HG02610 (cell line): ENCODE results near the gene TMEM121.

Source experiments
- ATAC-seq: cut with Tn5 transposase; IDR thresholded peaks from one replicate; pipeline ENCODE4 v1.9.1; 2021; ENCODE audit warnings: mild to moderate bottlenecking, moderate library complexity; ENCODE audit not compliant: unreplicated experiment

Gene TMEM121

DNA sequence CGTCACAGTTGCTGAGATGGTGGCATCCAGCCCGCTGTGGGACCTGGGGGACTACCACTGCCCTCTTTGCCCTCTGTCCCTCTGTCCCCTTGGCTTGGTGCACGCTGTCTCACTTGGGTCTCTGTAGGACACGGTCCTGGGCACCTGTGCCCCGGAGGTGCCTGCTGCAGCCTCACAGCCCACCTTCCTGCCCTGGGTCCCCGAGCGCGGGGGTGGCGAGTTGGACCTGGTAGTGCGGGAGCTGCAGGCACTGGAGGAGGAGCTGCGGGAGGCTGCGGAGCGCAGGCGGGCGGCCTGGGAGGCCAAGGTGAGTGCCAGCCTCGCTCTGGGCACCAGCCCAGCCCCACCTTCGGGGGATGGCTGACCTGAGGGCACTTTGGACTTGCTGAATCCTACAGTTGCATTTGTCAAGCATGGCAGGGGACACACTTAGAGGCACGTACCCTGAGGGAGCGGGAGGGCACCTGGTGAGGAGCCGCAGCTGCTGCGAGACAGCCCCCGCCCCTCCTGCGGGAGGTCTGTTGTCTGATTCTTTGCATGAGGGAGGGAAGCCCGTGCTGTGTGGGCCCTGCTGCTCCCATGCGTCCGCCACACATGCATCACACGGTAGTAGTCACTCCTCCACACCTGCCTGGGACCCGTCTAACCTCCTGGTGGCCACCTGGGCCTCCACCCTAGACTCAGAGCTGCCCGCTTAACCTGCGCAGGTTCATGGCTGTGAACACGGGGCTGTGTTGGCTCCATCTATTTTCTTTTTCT is 28.5 kb upstream of the TMEM121 start:
- ATAC-seq, result no peak

GRCh38 chr14:105498430-105499255 is 27.7 kb upstream of the TMEM121 start:
- ATAC-seq, result no peak

DNA sequence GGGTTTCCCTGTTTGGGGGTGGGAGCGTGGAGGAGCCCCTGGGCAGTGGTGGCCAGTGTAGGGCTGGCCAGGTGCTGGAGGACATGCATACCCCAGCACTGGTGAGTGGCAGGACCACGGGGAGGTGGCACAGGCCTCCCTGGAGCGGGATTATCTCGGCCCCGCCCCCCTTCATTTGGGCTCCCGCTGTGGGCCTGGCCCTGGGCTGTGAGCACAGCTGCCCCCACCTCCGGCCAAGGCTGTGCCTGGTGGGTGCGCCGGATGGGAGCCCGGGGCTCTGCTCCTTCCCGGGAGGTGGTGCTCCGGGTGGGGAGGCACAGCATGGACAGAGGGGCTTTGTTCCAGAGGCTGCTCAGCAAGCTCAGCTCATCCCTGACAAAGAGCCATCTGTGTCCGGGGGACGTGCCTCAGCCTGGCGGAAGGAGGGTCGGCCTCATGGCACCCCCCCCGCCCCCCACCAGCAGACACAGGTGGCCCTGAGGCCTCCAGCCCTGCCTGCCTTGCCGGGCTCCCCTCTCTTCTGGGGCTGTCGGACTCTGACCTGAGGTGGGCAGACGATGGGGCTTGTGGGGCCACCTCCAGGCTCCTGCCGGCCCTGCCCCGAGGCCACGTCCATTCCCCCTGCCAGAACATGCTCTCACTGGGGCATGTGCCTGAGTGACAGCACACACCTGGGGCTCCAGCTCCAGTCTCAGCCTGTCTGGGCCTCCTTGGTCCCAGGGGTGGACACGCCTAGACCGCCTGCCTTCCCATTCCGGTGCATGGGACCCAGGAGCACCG is 26.9 kb upstream of the TMEM121 start:
- no peak for ATAC-seq

DNA sequence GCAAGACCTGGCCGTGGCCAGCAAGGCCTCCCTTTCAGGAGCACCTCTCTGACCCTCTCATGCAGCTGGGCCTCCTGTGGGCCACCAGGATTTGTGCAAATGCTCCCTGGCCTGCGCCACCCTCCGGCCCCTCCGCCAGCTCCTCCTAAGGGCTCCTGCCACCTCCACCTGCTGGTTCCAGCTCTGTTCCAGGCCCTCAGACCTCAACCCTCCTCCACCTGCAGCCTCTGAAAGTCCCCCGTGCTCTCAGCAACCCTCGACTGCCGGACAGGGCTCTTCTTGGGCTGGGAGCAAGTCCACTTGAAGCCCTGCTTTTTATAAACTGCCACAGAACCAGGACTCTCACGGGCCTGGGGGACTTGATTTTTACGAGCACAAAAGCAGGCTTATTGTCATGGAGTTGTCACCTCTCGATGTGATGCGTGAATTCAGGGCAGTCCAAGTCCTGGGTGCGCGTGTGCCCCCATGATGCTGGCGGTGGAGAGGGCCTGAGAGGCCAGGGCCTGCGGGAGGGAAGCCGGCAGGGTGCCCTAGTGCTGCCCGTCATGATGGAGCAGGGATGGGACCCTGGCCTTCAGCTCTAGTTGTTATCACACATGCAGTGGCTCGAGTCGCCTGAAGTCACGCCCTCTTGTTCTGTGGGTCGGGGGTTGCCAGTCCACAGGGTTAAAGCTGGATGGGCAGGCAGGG is 26.2 kb upstream of the TMEM121 start:
- ATAC-seq, result no peak

DNA sequence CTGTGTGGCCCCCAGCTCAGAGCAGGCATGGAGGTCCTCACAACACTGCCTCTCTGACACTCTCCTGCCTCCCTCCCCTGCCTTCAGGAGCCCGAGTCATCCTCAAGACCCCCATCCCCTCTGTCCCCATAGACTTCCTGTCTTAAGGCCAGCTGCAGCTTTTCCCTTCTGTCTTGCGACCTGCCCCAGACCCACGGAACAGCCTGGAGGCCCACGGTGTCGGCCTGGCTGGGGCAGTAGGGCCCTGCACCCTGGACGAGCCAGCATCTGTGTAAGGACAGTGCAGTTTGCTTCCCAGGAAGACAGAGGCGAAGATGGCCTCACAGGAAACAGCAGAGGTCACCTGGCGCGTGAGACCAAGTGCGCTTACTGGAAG is 25.7 kb upstream of the TMEM121 start:
- ATAC-seq, result no peak

GRCh38 chr14:105501504-105502291 is 24.7 kb upstream of the TMEM121 start:
- no peak for ATAC-seq

GRCh38 chr14:105502446-105503295 is 23.7 kb upstream of the TMEM121 start:
- no peak for ATAC-seq

GRCh38 chr14:105503296-105503640 is 23.1 kb upstream of the TMEM121 start:
- ATAC-seq, result no peak

- ATAC-seq, result no peak
Observed at GRCh38 chr14:105503935-105504692, 22.3 kb upstream of the TMEM121 start.

DNA sequence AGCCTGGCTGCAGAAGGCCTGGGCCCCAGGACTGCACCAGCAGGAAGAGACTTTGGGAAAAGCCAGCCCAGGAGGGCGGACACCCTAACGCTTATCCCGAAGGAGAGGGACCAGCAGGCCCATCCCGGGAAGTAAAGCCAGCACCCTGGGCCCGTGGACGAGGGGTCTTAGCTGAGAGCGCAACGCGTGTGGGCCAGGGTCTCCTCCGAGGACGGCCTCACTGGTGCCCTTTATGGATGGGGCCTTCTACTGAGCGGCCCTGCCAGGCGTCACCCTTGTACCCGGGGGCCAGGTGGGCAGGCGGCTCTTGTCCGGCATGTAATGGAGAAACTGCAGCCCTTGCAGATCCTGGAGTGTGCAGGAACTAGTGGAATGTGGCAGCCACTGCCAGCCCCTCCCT is 21.3 kb upstream of the TMEM121 start:
- no peak for ATAC-seq

DNA sequence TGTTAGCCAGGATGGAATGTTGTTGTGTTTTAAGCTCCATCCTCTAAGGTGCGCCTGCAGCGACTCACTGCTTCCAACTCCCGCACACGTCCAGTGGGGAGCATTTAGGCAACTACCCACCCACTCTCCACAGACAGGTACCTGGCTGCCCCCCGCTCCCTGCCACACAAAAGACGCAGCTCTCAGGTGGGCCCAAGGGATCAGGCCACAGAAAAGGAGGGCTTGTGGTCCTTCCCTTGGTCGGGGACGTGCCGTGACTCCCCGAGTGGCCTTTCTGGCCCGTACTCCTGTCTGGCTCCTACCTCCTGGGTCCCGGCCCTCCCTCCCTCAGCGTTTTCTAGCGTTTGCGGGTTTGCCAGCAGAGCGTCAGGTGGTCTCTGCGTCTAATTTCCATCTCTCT is 19.1 kb upstream of the TMEM121 start:
- ATAC-seq, result no peak

- ATAC-seq, result no peak
Observed at GRCh38 chr14:105508069-105508468, 18.3 kb upstream of the TMEM121 start.

DNA sequence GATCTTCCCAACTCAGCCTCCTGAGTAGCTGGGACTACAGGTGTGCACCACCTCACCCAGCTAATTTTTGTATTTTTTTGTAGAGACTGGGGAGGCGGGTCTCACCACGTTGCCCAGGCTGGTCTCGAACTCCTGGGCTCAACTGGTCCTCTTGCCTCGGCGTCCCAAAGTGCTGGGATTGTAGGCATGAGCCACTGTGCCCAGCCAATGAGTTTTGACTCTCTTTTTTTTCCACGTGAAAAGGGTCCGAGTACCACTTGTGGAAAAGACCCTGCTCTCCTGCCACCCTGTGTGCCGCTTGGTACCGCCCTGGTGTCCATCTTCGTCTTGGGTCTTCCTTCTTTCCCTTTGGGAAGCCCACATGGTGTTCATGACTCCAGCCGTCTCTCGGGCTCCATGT is 17.8 kb upstream of the TMEM121 start:
- ATAC-seq, result no peak

DNA sequence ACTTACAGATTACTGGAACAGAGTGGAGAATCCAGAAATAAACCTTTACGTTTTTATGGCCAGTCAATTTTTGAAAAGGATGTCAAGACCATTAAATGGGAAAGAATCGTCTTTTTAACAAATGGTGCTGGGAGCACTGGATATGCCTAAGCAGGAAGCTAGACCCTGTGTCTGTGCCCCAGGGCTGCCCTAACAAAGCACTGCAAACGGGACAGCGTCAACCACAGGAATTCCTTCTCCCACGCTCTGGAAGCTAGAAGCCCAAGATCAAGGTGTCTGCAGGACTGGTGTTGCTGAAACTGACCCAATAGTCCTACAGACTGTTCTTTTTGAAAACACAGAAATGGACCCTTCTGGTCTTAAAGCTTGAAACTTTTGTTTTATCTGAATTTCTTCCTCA is 9.3 kb upstream of the TMEM121 start:
- ATAC-seq, result no peak

GRCh38 chr14:105519946-105520698 is 6.3 kb upstream of the TMEM121 start:
- no peak for ATAC-seq

- no peak for ATAC-seq
Observed at GRCh38 chr14:105525326-105525725, 1.1 kb upstream of the TMEM121 start.

DNA sequence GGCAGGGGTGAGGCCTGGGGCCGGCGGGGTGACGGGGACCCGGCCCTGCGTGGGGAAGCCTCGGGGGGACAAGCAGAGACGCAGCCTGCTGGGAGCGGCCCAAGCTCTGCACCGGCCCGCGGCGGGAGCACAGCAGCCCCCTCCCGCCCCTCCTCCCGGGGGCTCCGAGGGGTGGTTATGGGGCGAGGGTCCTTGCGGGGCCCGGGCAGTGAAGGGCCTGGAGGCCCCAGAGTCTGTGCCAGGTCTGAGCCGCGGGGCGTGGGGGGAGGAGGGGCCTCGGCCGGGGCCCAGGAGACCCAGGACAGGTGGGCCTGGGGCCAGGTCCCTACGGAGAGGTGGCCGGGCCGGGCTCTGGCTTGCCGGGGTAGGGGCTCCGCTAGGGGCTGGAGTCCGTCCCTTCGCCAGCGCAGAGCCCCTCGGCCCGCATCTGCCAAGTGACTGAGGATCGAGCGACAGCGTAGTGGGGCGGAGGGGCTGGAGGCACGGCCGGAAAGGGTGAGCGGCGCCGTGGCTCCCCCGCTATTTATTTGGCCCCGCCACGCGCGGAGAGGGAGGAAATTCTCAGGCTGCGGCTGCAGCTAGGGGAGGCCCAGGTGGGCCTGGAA is 495 bp downstream of the TMEM121 start:
- ATAC-seq, result no peak
